ENCODE results near the gene CACNG8. TPM values are rescaled to one million over a fixed set of nuclear protein-coding genes. Genes with fewer than 3 reads are reported as not detected.
"Not testable (repeated sequence)": the region's sequence is repeated elsewhere in the genome, so short reads cannot be mapped to it uniquely, and the experiment has no call there.

The CACNG8 gene
- total RNA-seq, result 4.1 TPM

- FAIRE-seq, result no peak
- DNase-seq (ENCODE audit: low spot score in 2 of 2), result peak in 1 of 2 donors; percentile 43
Observed at GRCh38 chr19:53962887-53963431, at the start of gene CACNG8. Gene CACNG8 (plus strand): TSS chr19:53962937.

GRCh38 chr19:53915000-53915399 lies 47.7 kb upstream of the CACNG8 start:
- DNase-seq (ENCODE audit: low spot score in 2 of 2) (no peak), FAIRE-seq (no peak)

- DNase-seq (ENCODE audit: low spot score in 2 of 2) (no peak), FAIRE-seq (no peak)
Observed at GRCh38 chr19:53916004-53916403, 46.7 kb upstream of the CACNG8 start.

GRCh38 chr19:53917356-53917755 lies 45.4 kb upstream of the CACNG8 start:
- DNase-seq (ENCODE audit: low spot score in 2 of 2) (no peak), FAIRE-seq (no peak)

GRCh38 chr19:53927739-53928138 lies 35.0 kb upstream of the CACNG8 start:
- FAIRE-seq, result no peak
- DNase-seq (ENCODE audit: low spot score in 2 of 2), result no peak

- DNase-seq (ENCODE audit: low spot score in 2 of 2) (no peak), FAIRE-seq (no peak)
Observed at GRCh38 chr19:53936029-53936428, 26.7 kb upstream of the CACNG8 start.

- DNase-seq (ENCODE audit: low spot score in 2 of 2) (no peak), FAIRE-seq (no peak)
Observed at GRCh38 chr19:53942001-53942786, 20.5 kb upstream of the CACNG8 start.

GRCh38 chr19:53944416-53944815 lies 18.3 kb upstream of the CACNG8 start:
- FAIRE-seq, result no peak
- no peak for DNase-seq (ENCODE audit: low spot score in 2 of 2)

GRCh38 chr19:53944933-53945332 lies 17.8 kb upstream of the CACNG8 start:
- no peak for DNase-seq (ENCODE audit: low spot score in 2 of 2)
- FAIRE-seq, result no peak

- FAIRE-seq (no peak), DNase-seq (ENCODE audit: low spot score in 2 of 2) (no peak)
Observed at GRCh38 chr19:53945441-53945840, 17.3 kb upstream of the CACNG8 start.

GRCh38 chr19:53945998-53946397 lies 16.7 kb upstream of the CACNG8 start:
- DNase-seq (ENCODE audit: low spot score in 2 of 2) (no peak), FAIRE-seq (no peak)

GRCh38 chr19:53947624-53948023 lies 15.1 kb upstream of the CACNG8 start:
- DNase-seq (ENCODE audit: low spot score in 2 of 2) (no peak), FAIRE-seq (no peak)

- DNase-seq (ENCODE audit: low spot score in 2 of 2), result not testable (repeated sequence)
- peak; percentile 39 for FAIRE-seq
Observed at GRCh38 chr19:53948611-53949010, 14.1 kb upstream of the CACNG8 start.

GRCh38 chr19:53951436-53951835 lies 11.3 kb upstream of the CACNG8 start:
- DNase-seq (ENCODE audit: low spot score in 2 of 2), result no peak
- no peak for FAIRE-seq

- DNase-seq (ENCODE audit: low spot score in 2 of 2) (no peak), FAIRE-seq (no peak)
Observed at GRCh38 chr19:53951947-53952346, 10.8 kb upstream of the CACNG8 start.

GRCh38 chr19:53953383-53953782 lies 9.4 kb upstream of the CACNG8 start:
- no peak for DNase-seq (ENCODE audit: low spot score in 2 of 2)
- no peak for FAIRE-seq

GRCh38 chr19:53957448-53958167 lies 5.1 kb upstream of the CACNG8 start:
- FAIRE-seq, result no peak

GRCh38 chr19:53958168-53958571 lies 4.6 kb upstream of the CACNG8 start:
- FAIRE-seq (no peak), DNase-seq (ENCODE audit: low spot score in 2 of 2) (peak in 1 of 2 donors; percentile 68)

More at GRCh38 chr19:53957448-53958167, 5.1 kb upstream of the CACNG8 start:
- DNase-seq (ENCODE audit: low spot score in 2 of 2), result no peak

GRCh38 chr19:53958823-53959757 lies 3.6 kb upstream of the CACNG8 start:
- FAIRE-seq (no peak), DNase-seq (ENCODE audit: low spot score in 2 of 2) (peak in 1 of 2 donors; percentile 38)

GRCh38 chr19:53960187-53960586 lies 2.5 kb upstream of the CACNG8 start:
- FAIRE-seq (no peak), DNase-seq (ENCODE audit: low spot score in 2 of 2) (peak in 1 of 2 donors; percentile 29)
